Pons (tissue), 1 donor: ENCODE results near the gene FAM222A.

ENCODE experiments used
- DNase-seq: peaks from one replicate; pipeline ENCODE4 v3.0.0-alpha.2; 2016; ENCODE audit warnings: low spot score

Gene FAM222A

GRCh38 chr12:109760031-109760929 is 46.7 kb downstream of the FAM222A start:
- no peak for DNase-seq

GRCh38 chr12:109760930-109761921 is 47.6 kb downstream of the FAM222A start:
- DNase-seq, result no peak

- no peak for DNase-seq
Measured at GRCh38 chr12:109762071-109762672, 48.5 kb downstream of the FAM222A start.

GRCh38 chr12:109762673-109763191 is 49.1 kb downstream of the FAM222A start:
- DNase-seq, result no peak

- no peak for DNase-seq
Measured at GRCh38 chr12:109763201-109763841, 49.7 kb downstream of the FAM222A start.

- no peak for DNase-seq
Measured at GRCh38 chr12:109764123-109764522, 50.5 kb downstream of the FAM222A start.

- DNase-seq, result no peak
Measured at GRCh38 chr12:109764776-109765445, 51.3 kb downstream of the FAM222A start.

GRCh38 chr12:109765446-109765810 is 51.8 kb downstream of the FAM222A start:
- no peak for DNase-seq

- no peak for DNase-seq
Measured at GRCh38 chr12:109766251-109766778, 52.7 kb downstream of the FAM222A start.

- no peak for DNase-seq
Measured at GRCh38 chr12:109767456-109767855, 53.8 kb downstream of the FAM222A start.

- DNase-seq, result no peak
Measured at GRCh38 chr12:109767991-109768900, 54.6 kb downstream of the FAM222A start.

GRCh38 chr12:109768901-109769670 is 55.5 kb downstream of the FAM222A start:
- no peak for DNase-seq

- peak; percentile 76 for DNase-seq
Measured at GRCh38 chr12:109770104-109770860, 56.7 kb downstream of the FAM222A start.

GRCh38 chr12:109770861-109771670 is 57.4 kb downstream of the FAM222A start:
- no peak for DNase-seq

- DNase-seq, result no peak
Measured at GRCh38 chr12:109771746-109772621, 58.4 kb downstream of the FAM222A start.
